K562 (cell line): Measurements from ENCODE around the gene CDK4. TPM values are rescaled to one million over a fixed set of nuclear protein-coding genes. Genes with fewer than 3 reads are reported as not detected.

Experiments used
- ARID1B ChIP-seq: fragments of 450-650 bp; IDR thresholded peaks from 2 replicates; pipeline ENCODE4 v1.6.1; 2016; ENCODE audit warnings: antibody characterized with exemption, mild to moderate bottlenecking, inconsistent platforms
- ATF3 ChIP-seq, 2 experiments: fragments of 450-650 bp in 1 of 2; sonication (generic) in 1 of 2; formaldehyde crosslinking in 1 of 2; IDR thresholded peaks in 1 of 2; conservative IDR thresholded peaks in 1 of 2; 2 replicates each; pipeline versions ENCODE4 v1.6.1 to v1.8.1; 2016 to 2023; ENCODE audit warnings: mild to moderate bottlenecking in 2 of 2, moderate library complexity in 2 of 2, inconsistent platforms in 1 of 2, missing genetic modification reagents in 1 of 2
- CAMTA2 ChIP-seq: fragments of 250-450 bp; sonication (Bioruptor Pico); conservative IDR thresholded peaks from 2 replicates; pipeline ENCODE4 v1.5.1; 2022
- CBX2 ChIP-seq: fragments of 200-600 bp; sonication (generic); IDR thresholded peaks from one replicate; pipeline ENCODE4 v1.6.1; 2012; ENCODE audit warnings: mild to moderate bottlenecking, low read length, inconsistent platforms; ENCODE audit not compliant: insufficient read depth, poor library complexity, severe bottlenecking
- FOS ChIP-seq: IDR thresholded peaks from 3 replicates; pipeline ENCODE4 v1.6.1; 2011; ENCODE audit not compliant: insufficient read length; ENCODE audit errors: extremely low read depth
- GMEB1 ChIP-seq: fragments of 250-450 bp; sonication (Bioruptor Pico); IDR thresholded peaks from 2 replicates; pipeline ENCODE4 v1.4.0; 2020; ENCODE audit warnings: mild to moderate bottlenecking
- GTF2B ChIP-seq: IDR thresholded peaks from 2 replicates; pipeline ENCODE4 v1.6.1; 2011; ENCODE audit not compliant: insufficient read length; ENCODE audit errors: extremely low read depth
- GTF2F1 ChIP-seq: IDR thresholded peaks from 2 replicates; pipeline ENCODE4 v1.6.1; 2011; ENCODE audit warnings: low read depth, low read length, improper control_type of control experiment
- LCOR ChIP-seq: sonication (generic); formaldehyde crosslinking; IDR thresholded peaks from 2 replicates; pipeline ENCODE4 v1.8.0; 2022; ENCODE audit warnings: mild to moderate bottlenecking, missing genetic modification reagents
- MYBL2 ChIP-seq, 2 experiments: fragments of 450-650 bp in 1 of 2; sonication (generic) in 1 of 2; formaldehyde crosslinking in 1 of 2; IDR thresholded peaks; 2 replicates each; pipeline versions ENCODE4 v1.6.1 to v1.8.1; 2017 to 2022; ENCODE audit warnings: borderline replicate concordance in 1 of 2, inconsistent platforms in 1 of 2, low read depth in 1 of 2, mild to moderate bottlenecking in 1 of 2, missing genetic modification reagents in 1 of 2, moderate library complexity in 1 of 2
- NR4A1 ChIP-seq, 2 experiments: fragments of 250-450 bp in 1 of 2; fragments of 450-650 bp in 1 of 2; sonication (Bioruptor Pico) in 1 of 2; IDR thresholded peaks; 2 replicates each; pipeline versions ENCODE4 v1.4.0 to v1.6.1; 2016 to 2020; ENCODE audit warnings: mild to moderate bottlenecking in 2 of 2, missing compliant biosample characterization in 1 of 2, missing genetic modification characterization in 1 of 2, moderate library complexity in 1 of 2
- PHB2 ChIP-seq: fragments of 450-650 bp; IDR thresholded peaks from 2 replicates; pipeline ENCODE4 v1.6.1; 2017; ENCODE audit warnings: low read depth
- PHF8 ChIP-seq: fragments of 200-600 bp; sonication (generic); IDR thresholded peaks from 2 replicates; pipeline ENCODE4 v1.6.1; 2012; ENCODE audit warnings: mixed run types, mild to moderate bottlenecking, inconsistent platforms, low read length, moderate library complexity, borderline replicate concordance
- RB1 ChIP-seq: fragments of 450-650 bp; IDR thresholded peaks from 2 replicates; pipeline ENCODE4 v1.6.1; 2017; ENCODE audit warnings: low read depth, mild to moderate bottlenecking
- RBM25 ChIP-seq: fragments of 200-400 bp; formaldehyde crosslinking; IDR thresholded peaks from 2 replicates; pipeline ENCODE4 v1.6.1; 2018; ENCODE audit warnings: low read length, low read depth, moderate library complexity; ENCODE audit not compliant: severe bottlenecking
- SRSF9 ChIP-seq: fragments of 200-400 bp; formaldehyde crosslinking; IDR thresholded peaks from 2 replicates; pipeline ENCODE4 v1.6.1; 2017; ENCODE audit warnings: low read depth, low read length, borderline replicate concordance
- TBP ChIP-seq: optimal IDR thresholded peaks from 2 replicates; pipeline ENCODE3; 2011; ENCODE audit warnings: low read depth, low read length, improper control_type of control experiment
- TRIM25 ChIP-seq: fragments of 450-650 bp; IDR thresholded peaks from 2 replicates; pipeline ENCODE4 v1.7.0; 2016; ENCODE audit warnings: borderline replicate concordance
- ZNF511 ChIP-seq: sonication (generic); formaldehyde crosslinking; IDR thresholded peaks from 2 replicates; pipeline ENCODE4 v1.8.0; 2022; ENCODE audit warnings: mild to moderate bottlenecking, missing genetic modification reagents
- ZNF785 ChIP-seq: fragments of 250-450 bp; sonication (Bioruptor Pico); IDR thresholded peaks from 2 replicates; pipeline ENCODE4 v1.4.0; 2020; ENCODE audit warnings: mild to moderate bottlenecking
- ZNF79 ChIP-seq: fragments of 250-450 bp; sonication (Bioruptor Pico); IDR thresholded peaks from 2 replicates; pipeline ENCODE4 v1.4.0; 2020; ENCODE audit warnings: low read depth, mild to moderate bottlenecking, moderate library complexity
- polyA plus RNA-seq, 8 experiments: library from polyadenylated mRNA; depleted of rRNA in 4 of 8; stranded (reverse) in 5 of 8; unstranded in 3 of 8; fragments of >200 nt; fragmentation: Nextera tagmentation in 2 of 8; fragmentation: Illumina TruSeq in 1 of 8; extraction: Ambion mirVana in 2 of 8; extraction: Trizol in 1 of 8; gene quantifications; 2 replicates each; pipeline versions ENCODE4 v1.2.1 to v1.2.3, GENCODE V29; 2011 to 2014; ENCODE audit warnings: inconsistent platforms in 1 of 8, missing spikeins in 1 of 8
- total RNA-seq, 7 experiments: library from RNA; depleted of rRNA in 6 of 7; stranded (reverse); fragments of >200 nt in 6 of 7; fragmentation: Illumina TruSeq in 2 of 7; extraction: Trizol in 2 of 7; gene quantifications; 2 replicates each; pipeline versions ENCODE4 v1.2.1 to v1.2.3, GENCODE V29; 2011 to 2021; ENCODE audit warnings: low replicate concordance in 1 of 7

Gene CDK4
- total and polyA plus RNA-seq, 9 of the 15 experiments (the other 6 are each of a cell fraction or from before 2014, with no cell fraction given), result 37.8 to 436 (median 238) TPM

- no peak for TF ChIP-seq GMEB1 (CRISPR knock-in tag)
- no peak for TF ChIP-seq NR4A1 (CRISPR knock-in tag; IDR thresholded peaks at IDR 0.05)
- TF ChIP-seq NR4A1 (tag; IDR thresholded peaks at IDR 0.05), result no peak
- TF ChIP-seq RB1, result no peak
- no peak for TF ChIP-seq ATF3 (IDR thresholded peaks at IDR 0.05)
- no peak for TF ChIP-seq ATF3 (CRISPR knock-in tag; conservative IDR thresholded peaks at IDR 0.05)
- no peak for TF ChIP-seq GTF2F1
- TF ChIP-seq ZNF79 (CRISPR knock-in tag), result no peak
- TF ChIP-seq RBM25, result no peak
- no peak for TF ChIP-seq SRSF9
- TF ChIP-seq ARID1B, result peak; percentile 35; the same call in 1 of the 2 replicates
- TF ChIP-seq TBP, result no peak
- TF ChIP-seq TRIM25, result no peak
- no peak for TF ChIP-seq ZNF511 (CRISPR knock-in tag)
- no peak for TF ChIP-seq CBX2
- TF ChIP-seq GTF2B, result no peak
- TF ChIP-seq ZNF785, result no peak
- TF ChIP-seq CAMTA2 (CRISPR knock-in tag), result no peak
- no peak for TF ChIP-seq PHF8
- no peak for TF ChIP-seq FOS
- TF ChIP-seq LCOR (CRISPR knock-in tag), result no peak
- no peak for TF ChIP-seq PHB2
- no peak for TF ChIP-seq MYBL2 (IDR thresholded peaks at IDR 0.05; ENCODE audit: low read depth)
- TF ChIP-seq MYBL2 (CRISPR knock-in tag; IDR thresholded peaks at IDR 0.05; ENCODE audit: borderline replicate concordance), result no peak
Measured at GRCh38 chr12:57754411-57755193, 2.5 kb upstream of the CDK4 start, which contains the start of gene MARCHF9 (continued).
